Ovary (tissue), 9 donors: ENCODE data around the gene ARID1B. TPM values are rescaled to one million over a fixed set of nuclear protein-coding genes. Genes with fewer than 3 reads are reported as not detected.
A peak's percentile ranks its signal among the peaks of the same experiment; 100 is the strongest.

Experiments used
- DNase-seq, 5 donors: peaks; one replicate each; pipeline ENCODE4 v3.0.0-alpha.2; 2019 to 2020
- H3K27ac ChIP-seq, 2 donors: fragments of 200-600 bp; one replicate each; pipeline versions ENCODE4 v1.5.1 to v1.8.0; 2019 to 2022
- H3K27me3 ChIP-seq: fragments of 200-600 bp; one replicate; pipeline ENCODE4 v1.8.0; 2022
- H3K36me3 ChIP-seq: fragments of 200-600 bp; sonication (generic); one replicate; pipeline ENCODE4 v1.5.1; 2019
- H3K4me1 ChIP-seq: one replicate; pipeline ENCODE4 v1.8.1; 2013; ENCODE audit warnings: mild to moderate bottlenecking, moderate library complexity; ENCODE audit not compliant: insufficient read depth
- H3K4me3 ChIP-seq: fragments of 200-600 bp; sonication (generic); one replicate; pipeline ENCODE4 v1.5.1; 2017
- H3K9me3 ChIP-seq, 2 donors: fragments of 200-600 bp in 1 of 2; sonication (generic) in 1 of 2; one replicate each; pipeline versions ENCODE4 v1.5.1 to v1.8.1; 2013 to 2019; ENCODE audit warnings: mild to moderate bottlenecking in 1 of 2, moderate library complexity in 1 of 2
- CTCF ChIP-seq, 3 donors: fragments of 450-650 bp in 2 of 3; fragments of 200-600 bp in 1 of 3; IDR thresholded peaks; one replicate each; pipeline versions ENCODE4 v1.5.1 to v1.8.0; 2016 to 2022; ENCODE audit warnings: antibody characterized with exemption in 3 of 3, mild to moderate bottlenecking in 1 of 3
- EP300 ChIP-seq: sonication (generic); formaldehyde crosslinking; IDR thresholded peaks from one replicate; pipeline ENCODE4 v1.6.1; 2017; ENCODE audit warnings: antibody characterized with exemption
- POLR2A ChIP-seq: fragments of 450-650 bp; IDR thresholded peaks from one replicate; pipeline ENCODE4 v1.6.1; 2017; ENCODE audit warnings: antibody characterized with exemption, mild to moderate bottlenecking, moderate library complexity
- WGBS, 3 donors: extraction: QIAGEN DNeasy Blood & Tissue Kit in 1 of 3; methylation state at CpG; one replicate each; pipeline versions ENCODE4 v1.1.5 to v1.1.7; 2013 to 2017; 5-methylcytosine and 5-hydroxymethylcytosine counted together
- intact Hi-C, 4 donors: fragments of 100-400 bp; cut with DNase I; formaldehyde crosslinking; loops; one replicate each; pipeline versions ENCODE4 v1.11.0 to v1.15.1; 2022 to 2023
- polyA plus RNA-seq, 2 donors: library from polyadenylated mRNA; stranded (reverse); fragments of 200-250 nt in 1 of 2; fragments of 350-450 nt in 1 of 2; fragmentation: Illumina TruSeq in 1 of 2; extraction: RNeasy Lipid Tissue Mini Kit (QIAGEN cat#74804) in 1 of 2; gene quantifications; one replicate each; pipeline ENCODE4 v1.2.3, GENCODE V29; 2013 to 2014
- total RNA-seq, 7 donors: library from RNA; depleted of rRNA in 2 of 7; stranded (reverse); fragments of >200 nt in 2 of 7; fragmentation: NEBNext Ultra II Directional in 3 of 7; extraction: Animal tissue kit (Norgen Biotek cat#: 25700) in 3 of 7; gene quantifications; one replicate each; pipeline versions ENCODE4 v1.1.0 to v1.2.4, GENCODE V29; 2016 to 2023
- donor health status: DM: no; HTN: no; CAD: no; lungs with moderate emphysema.
- donor health status: DM: no; HTN: no; CAD: no.
- donor health status: Bipolar disorder and iron deficiency.
- donor health status: DM: yes; HTN: yes; CAD: no.
- donor health status: DM: no; HTN: no; CAD: no.
- donor health status: DM: yes; HTN: yes; CAD: no.

ARID1B gene
- total and polyA plus RNA-seq, 9 donors: 33.2 to 144 (median 105) TPM

DNA sequence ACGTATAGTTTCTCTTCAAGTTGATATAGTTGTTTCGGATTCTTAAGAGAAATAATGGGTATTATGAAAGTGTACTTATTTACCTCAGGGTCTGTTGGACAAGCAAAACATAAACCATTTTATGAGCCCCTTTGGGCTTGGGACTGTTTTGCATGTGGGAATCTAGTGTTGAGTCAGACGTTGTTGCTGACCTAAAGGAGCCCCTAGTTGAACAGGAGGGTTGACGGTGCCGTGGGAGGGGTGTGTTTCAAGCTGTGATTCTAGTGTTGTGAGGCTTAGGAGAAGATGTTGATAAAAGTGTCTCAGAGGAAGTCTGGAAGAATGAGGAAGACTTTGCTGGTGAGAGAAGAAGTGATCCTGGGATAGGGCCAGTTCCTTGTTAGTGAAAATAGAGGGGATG, 140.0 kb downstream of the ARID1B start:
- Histone ChIP-seq H3K9me3 (no peaks in the 10 kb centered on the region), H3K27me3 (no peaks in the 10 kb centered on the region), H3K36me3 (no peaks in the 10 kb centered on the region), H3K4me3 (no peak overlapping the region), H3K4me1 (peaks cover 29% of the 10 kb centered on the region), H3K27ac (peak overlapping the region in 1 of 2 donors; percentile 34)
- DNase-seq: no peak
- TF ChIP-seq EP300 (no peak), CTCF (IDR thresholded peaks at IDR 0.05) (no peak), POLR2A (no peak)
- WGBS, 3 donors: 22 to 33% (median 25%) methylated on average over 5 of the region's 5 CpGs
- intact Hi-C loops: no loop called here

DNA sequence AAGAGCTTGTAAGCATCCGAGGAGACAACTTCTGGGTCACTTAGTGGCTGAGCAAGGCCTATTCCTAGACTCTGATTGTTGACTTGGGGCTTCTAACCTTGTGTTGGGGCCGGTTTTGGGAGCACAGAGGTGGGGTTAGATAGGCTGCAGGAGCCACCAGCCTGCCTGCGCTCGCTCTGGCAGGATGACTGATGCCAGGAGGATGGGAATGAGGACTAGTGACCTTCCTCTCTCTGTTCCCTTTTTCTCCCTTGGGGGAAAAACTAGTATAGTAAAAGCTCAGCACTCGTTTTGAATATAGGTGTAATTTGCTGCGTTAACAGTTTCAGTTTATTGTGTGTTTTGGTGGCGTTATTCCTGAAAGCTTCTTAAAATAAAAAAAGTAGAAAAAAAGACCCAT, 141.5 kb downstream of the ARID1B start:
- intact Hi-C loops: no loop called here
- no peaks in the 10 kb centered on the region for H3K36me3 ChIP-seq
- peaks cover 32% of the 10 kb centered on the region for H3K4me1 ChIP-seq
- no peak overlapping the region for H3K4me3 ChIP-seq
- no peaks in the 10 kb centered on the region for H3K27me3 ChIP-seq
- WGBS, 3 donors: 63 to 71% (median 65%) methylated on average over 7 of the region's 7 CpGs
- no peak overlapping the region for H3K27ac ChIP-seq
- no peaks in the 10 kb centered on the region for H3K9me3 ChIP-seq
- TF ChIP-seq CTCF (IDR thresholded peaks at IDR 0.05): no peak
- TF ChIP-seq POLR2A: no peak
- no peak for TF ChIP-seq EP300
- no peak for DNase-seq

GRCh38 chr6:156919370-156919769, 142.2 kb downstream of the ARID1B start:
- Histone ChIP-seq H3K27ac (no peak overlapping the region), H3K4me1 (peaks cover 30% of the 10 kb centered on the region)
- WGBS, 3 donors: 86 to 94% (median 93%) methylated on average over 2 of the region's 2 CpGs

DNA sequence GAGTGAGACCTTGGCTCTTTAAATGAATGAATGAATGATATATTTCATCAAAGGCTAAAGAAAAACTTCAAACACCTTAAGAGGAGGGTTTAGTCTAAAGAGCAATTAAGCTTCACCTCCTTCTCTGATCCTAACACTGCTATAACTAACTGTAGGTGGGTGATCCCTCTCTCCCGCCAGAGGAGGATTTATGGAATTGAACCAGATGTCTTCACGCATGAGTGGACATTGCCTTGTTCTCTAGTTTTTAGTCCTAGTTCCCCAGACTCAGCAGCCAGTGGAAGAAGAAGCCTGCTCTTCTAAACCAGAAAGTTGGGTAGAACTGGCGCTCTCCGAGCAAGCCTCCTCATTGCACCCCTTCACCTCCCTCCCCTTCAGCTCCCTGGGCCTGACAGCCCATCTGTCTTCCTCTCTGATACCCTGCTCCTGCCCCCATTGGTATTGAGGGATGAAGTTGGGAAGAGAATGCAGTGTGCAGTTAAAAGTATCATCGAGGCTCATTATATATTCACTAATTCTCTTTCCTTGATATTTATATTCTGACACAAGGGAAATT, 142.7 kb downstream of the ARID1B start:
- intact Hi-C loops: no loop called here
- Histone ChIP-seq H3K4me3 (no peak overlapping the region), H3K36me3 (no peaks in the 10 kb centered on the region), H3K27ac (no peak overlapping the region), H3K27me3 (no peaks in the 10 kb centered on the region), H3K4me1 (peaks cover 30% of the 10 kb centered on the region), H3K9me3 (no peaks in the 10 kb centered on the region)
- no peak for TF ChIP-seq POLR2A
- no peak for TF ChIP-seq EP300
- TF ChIP-seq CTCF (IDR thresholded peaks at IDR 0.05): no peak
- 87 to 90% (median 87%) methylated on average over 5 of the region's 5 CpGs for WGBS, 3 donors
- no peak for DNase-seq

More at GRCh38 chr6:156919370-156919769, 142.2 kb downstream of the ARID1B start:
- H3K27me3 ChIP-seq: no peaks in the 10 kb centered on the region
- intact Hi-C loops: no loop called here
- H3K4me3 ChIP-seq: no peak overlapping the region
- no peaks in the 10 kb centered on the region for H3K9me3 ChIP-seq
- no peak for DNase-seq
- TF ChIP-seq POLR2A: no peak
- no peaks in the 10 kb centered on the region for H3K36me3 ChIP-seq

DNA sequence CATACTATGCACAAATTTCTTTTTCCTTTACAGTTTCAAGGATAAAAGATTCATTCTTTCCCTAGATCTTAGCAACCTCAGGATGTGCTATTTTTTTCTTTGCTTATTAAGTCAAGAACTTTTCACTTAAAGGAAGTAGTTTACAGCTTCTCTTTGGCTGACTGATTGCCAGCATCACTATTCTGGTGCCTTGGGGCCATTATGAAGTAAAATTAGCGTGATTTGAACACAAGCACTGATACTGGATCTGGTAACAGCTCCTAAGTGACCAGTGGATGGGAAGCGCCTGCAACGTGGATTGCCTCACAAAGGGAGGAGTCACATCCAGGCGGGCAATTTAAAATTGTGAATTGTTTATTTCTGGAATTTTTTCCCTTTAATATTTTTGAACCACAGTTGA, 147.1 kb downstream of the ARID1B start:
- Histone ChIP-seq H3K27ac (no peak overlapping the region), H3K27me3 (no peaks in the 10 kb centered on the region), H3K36me3 (no peaks in the 10 kb centered on the region), H3K4me1 (peaks cover 22% of the 10 kb centered on the region), H3K4me3 (no peak overlapping the region), H3K9me3 (no peaks in the 10 kb centered on the region)
- no peak for DNase-seq
- TF ChIP-seq POLR2A (no peak), CTCF (IDR thresholded peaks at IDR 0.05) (no peak), EP300 (no peak)
- intact Hi-C loops: no loop called here
- WGBS, 3 donors: 84 to 89% (median 86%) methylated on average over 4 of the region's 4 CpGs
